Non-pigmented ciliary epithelial cell (primary cell): ENCODE results near the gene PCBD1.
A peak's percentile ranks its signal among the peaks of the same experiment; 100 is the strongest.
"Not testable (repeated sequence)": the region's sequence is repeated elsewhere in the genome, so short reads cannot be mapped to it uniquely, and the experiment has no call there.

Experiments
- DNase-seq: peaks from one replicate; pipeline ENCODE4 v3.0.0-alpha.2; 2010; ENCODE audit warnings: low read depth

PCBD1 gene

GRCh38 chr10:70887804-70888800 is at the start of gene PCBD1:
Gene PCBD1 (minus strand): TSS chr10:70888565. CDS start chr10:70888533, 32 bp downstream.
- DNase-seq: peak; percentile 31

- DNase-seq: no peak
Measured at GRCh38 chr10:70937661-70938060, 49.3 kb upstream of the PCBD1 start.

GRCh38 chr10:70936111-70936510 is 47.7 kb upstream of the PCBD1 start:
- DNase-seq: no peak

- DNase-seq: no peak
Measured at GRCh38 chr10:70935631-70936030, 47.3 kb upstream of the PCBD1 start.

GRCh38 chr10:70935125-70935625 is 46.8 kb upstream of the PCBD1 start:
- no peak for DNase-seq

GRCh38 chr10:70934701-70935100 is 46.3 kb upstream of the PCBD1 start:
- DNase-seq: no peak

GRCh38 chr10:70932392-70933196 is 44.2 kb upstream of the PCBD1 start:
- no peak for DNase-seq

GRCh38 chr10:70931168-70931815 is 42.9 kb upstream of the PCBD1 start:
- DNase-seq: peak; percentile 10

- no peak for DNase-seq
Measured at GRCh38 chr10:70930263-70931000, 42.1 kb upstream of the PCBD1 start.

GRCh38 chr10:70928140-70928539 is 39.8 kb upstream of the PCBD1 start:
- DNase-seq: no peak

GRCh38 chr10:70927189-70927943 is 39.0 kb upstream of the PCBD1 start:
- DNase-seq: peak; percentile 27

- DNase-seq: no peak
Measured at GRCh38 chr10:70926226-70927000, 38.0 kb upstream of the PCBD1 start.

GRCh38 chr10:70925377-70926225 is 37.2 kb upstream of the PCBD1 start:
- DNase-seq: no peak

GRCh38 chr10:70923696-70924095 is 35.3 kb upstream of the PCBD1 start:
- no peak for DNase-seq

GRCh38 chr10:70921285-70921684 is 32.9 kb upstream of the PCBD1 start:
- DNase-seq: no peak

- no peak for DNase-seq
Measured at GRCh38 chr10:70920519-70920918, 32.2 kb upstream of the PCBD1 start.

GRCh38 chr10:70919906-70920305 is 31.5 kb upstream of the PCBD1 start:
- DNase-seq: not testable (repeated sequence)

- DNase-seq: no peak
Measured at GRCh38 chr10:70918851-70919530, 30.6 kb upstream of the PCBD1 start.
